ENCODE results near the gene METAP1D. TPM values are rescaled to one million over a fixed set of nuclear protein-coding genes. Genes with fewer than 3 reads are reported as not detected.

Gene METAP1D
- total RNA-seq, 1 experiment from 2014 or later: 5.2 TPM

DNA sequence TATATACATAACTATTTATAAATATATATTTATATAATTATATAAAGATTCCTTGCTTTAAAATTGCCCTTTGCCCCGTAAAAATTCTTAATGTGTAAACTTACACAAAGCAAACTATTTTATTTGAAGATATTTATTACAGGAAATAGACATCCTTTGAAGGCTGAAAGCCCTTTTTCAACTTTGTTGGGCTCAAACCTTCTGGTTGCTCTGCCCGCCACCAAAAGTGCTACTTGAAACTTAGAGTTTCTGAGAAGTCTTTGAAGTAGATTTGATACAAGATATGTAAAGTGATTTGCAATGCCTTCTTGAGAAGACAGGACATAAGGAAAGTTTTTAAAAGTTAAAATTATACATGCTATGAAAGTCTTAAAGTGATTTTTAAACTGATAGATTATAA lies 36.6 kb upstream of the METAP1D start:
- Histone ChIP-seq H3K27me3 (ENCODE audit: insufficient read depth, low read length) (no peaks in the 10 kb centered on the region), H3T11ph (ENCODE audit: low read length) (no peak overlapping the region), H2BK120ac (ENCODE audit: low read depth, low read length, poor library complexity, severe bottlenecking) (no peak overlapping the region), H3K79me1 (ENCODE audit: insufficient read depth, low read depth, low read length, poor library complexity, severe bottlenecking) (no peaks in the 10 kb centered on the region), H2AK5ac (ENCODE audit: insufficient read length, low read length) (no peak overlapping the region), H2BK15ac (ENCODE audit: low read depth, low read length) (no peak overlapping the region), H4K20me1 (ENCODE audit: control insufficient read depth, insufficient read depth, insufficient read length) (no peaks in the 10 kb centered on the region), H2BK12ac (ENCODE audit: insufficient read length, low read depth, low read length) (no peak overlapping the region), H3K4me1 (ENCODE audit: insufficient read depth, low read length) (no peaks in the 10 kb centered on the region), H3K14ac (ENCODE audit: insufficient read depth, low read length) (no peak overlapping the region), H4K8ac (replicated peaks; ENCODE audit: insufficient read length, low read depth, low read length) (no peak overlapping the region), H3K18ac (ENCODE audit: insufficient read length, low read depth, low read length) (no peak overlapping the region), H3K56ac (ENCODE audit: insufficient read length, low read depth, low read length) (no peak overlapping the region), H2BK20ac (ENCODE audit: low read depth, low read length, poor library complexity, severe bottlenecking) (no peak overlapping the region), H3K9me3 (ENCODE audit: control insufficient read depth, low read depth, low read length) (no peaks in the 10 kb centered on the region), H4K91ac (ENCODE audit: insufficient read length, low read depth, low read length) (no peak overlapping the region), H3K4ac (ENCODE audit: low read depth, low read length) (no peak overlapping the region), H3K23ac (ENCODE audit: insufficient read length, low read depth, low read length) (no peak overlapping the region), H2AFZ (ENCODE audit: low read length) (no peak overlapping the region), H4K5ac (ENCODE audit: insufficient read length, low read depth, low read length) (no peak overlapping the region), H3K4me2 (ENCODE audit: insufficient read depth, insufficient read length, low read length) (no peak overlapping the region), H3K9ac (ENCODE audit: extremely low read depth, insufficient read length, low read length) (no peak overlapping the region), H3K79me2 (ENCODE audit: insufficient read depth, low read length) (no peaks in the 10 kb centered on the region), H3K27ac (ENCODE audit: insufficient read length, low read depth, low read length) (no peak overlapping the region), H2BK5ac (ENCODE audit: insufficient read length, low read length) (no peak overlapping the region), H3K23me2 (ENCODE audit: insufficient read length, low read depth, low read length, poor library complexity, severe bottlenecking) (no peaks in the 10 kb centered on the region)
- no peak for TF ChIP-seq CTCF (conservative IDR thresholded peaks at IDR 0.05)
- no peak overlapping the region for H3K4me3 Mint-ChIP-seq
- 0 out of 4 replicates have a peak, but pooled peaks cover 0 to 3% of the 10 kb centered on the region in 2 experiments for H3K4me1 Mint-ChIP-seq
- no peaks in the 10 kb centered on the region for H3K27me3 Mint-ChIP-seq (ENCODE audit: low read depth)
- H3K36me3 Mint-ChIP-seq (ENCODE audit: insufficient read depth in 1 of 3, low read depth in 3 of 3): peaks cover 4 to 18% (median 15%) of the 10 kb centered on the region in 3 experiments; a peak in 5 of 7 replicates
- WGBS (ENCODE audit: extremely low coverage, insufficient read length, low lambda C conversion rate): no CpG with 5 or more reads among the region's 2 CpGs
- no peak for DNase-seq
- no peak overlapping the region for H3K27ac Mint-ChIP-seq
- no peaks in the 10 kb centered on the region for H3K9me3 Mint-ChIP-seq
